ENCODE measurements around the gene TNRC6C. TPM values are rescaled to one million over a fixed set of nuclear protein-coding genes. Genes with fewer than 3 reads are reported as not detected.
"Not testable (repeated sequence)": the region's sequence is repeated elsewhere in the genome, so short reads cannot be mapped to it uniquely, and the experiment has no call there.

The TNRC6C gene
- total and polyA plus RNA-seq, 10 donors: 1.7 to 37.0 (median 18.3) TPM

- Histone ChIP-seq H3K4me1 (peaks cover 42 to 100% (median 81%) of the 10 kb centered on the region in 6 donors), H3K9me3 (no peaks in the 10 kb centered on the region), H3K27ac (peak overlapping the region in 7 of 8 donors; percentile 21 to 97 (median 76)), H3K27me3 (replicated peaks in 1 of 7) (no peaks in the 10 kb centered on the region), H3K36me3 (peaks cover 2 to 76% (median 42%) of the 10 kb centered on the region in 6 donors), H3K4me3 (no peak overlapping the region)
- DNase-seq: peak; percentile 81
- TF ChIP-seq POLR2A (IDR thresholded peaks at IDR 0.05) (no peak), POLR2AphosphoS5 (IDR thresholded peaks at IDR 0.05) (peak in 2 of 3 donors; percentile 3 to 52), CTCF (IDR thresholded peaks at IDR 0.05 in 8 of 11, conservative IDR thresholded peaks at IDR 0.05 in 3 of 11) (no peak)
- intact Hi-C loops (cut with DNase I; ENCODE audit: low total_unique reads): no loop called here
- 75 to 88% (median 88%) methylated on average over 16 to 17 of the region's 17 CpGs for WGBS, 5 donors
These were observed 179.9 kb downstream of the TNRC6C start for GRCh38 chr17:78138204-78139060.

- intact Hi-C loops (cut with DNase I; ENCODE audit: low total_unique reads): not testable (repeated sequence)
- H3K4me1 ChIP-seq: peaks cover 40 to 100% (median 81%) of the 10 kb centered on the region in 6 donors
These were observed 181.3 kb downstream of the TNRC6C start for GRCh38 chr17:78139861-78140168.

GRCh38 chr17:78140169-78141051 is 181.9 kb downstream of the TNRC6C start:
- intact Hi-C loops (cut with DNase I; ENCODE audit: low total_unique reads): no loop called here
- H3K27me3 ChIP-seq (replicated peaks in 1 of 7): no peaks in the 10 kb centered on the region
- peak overlapping the region in 5 of 8 donors; percentile 10 to 49 (median 14) for H3K4me3 ChIP-seq
- H3K27ac ChIP-seq: peak overlapping the region; percentile 2 to 84 (median 74)
- TF ChIP-seq POLR2AphosphoS5 (IDR thresholded peaks at IDR 0.05): peak; percentile 81 to 89 (median 88)
- TF ChIP-seq POLR2A (IDR thresholded peaks at IDR 0.05): peak in 1 of 3 donors; percentile 16
- peak in 3 of 11 experiments; percentile 13 to 25 (median 24) for TF ChIP-seq CTCF (IDR thresholded peaks at IDR 0.05 in 8 of 11, conservative IDR thresholded peaks at IDR 0.05 in 3 of 11)
- peaks cover 46 to 100% (median 84%) of the 10 kb centered on the region in 6 donors for H3K4me1 ChIP-seq
- H3K9me3 ChIP-seq: no peaks in the 10 kb centered on the region
- H3K36me3 ChIP-seq: peaks cover 0 to 57% (median 29%) of the 10 kb centered on the region in 6 donors
- WGBS, 5 donors: 25 to 42% (median 31%) methylated on average over 34 to 58 of the region's 58 CpGs
- peak; percentile 99 for DNase-seq

More at GRCh38 chr17:78139861-78140168, 181.3 kb downstream of the TNRC6C start:
- WGBS, 5 donors: 82 to 87% (median 84%) methylated on average over 12 of the region's 12 CpGs
- Histone ChIP-seq H3K4me3 (peak overlapping the region in 1 of 8 donors; percentile 49), H3K36me3 (peaks cover under 1 to 63% (median 35%) of the 10 kb centered on the region in 6 donors), H3K27ac (peak overlapping the region; percentile 0 to 84 (median 74))
- not testable (repeated sequence) for H3K9me3 ChIP-seq; H3K27me3 ChIP-seq (replicated peaks in 1 of 7); DNase-seq

- 76 to 86% (median 77%) methylated on average over 14 to 20 of the region's 20 CpGs for WGBS, 5 donors
- no peaks in the 10 kb centered on the region for H3K27me3 ChIP-seq (replicated peaks in 1 of 7)
- no peak for TF ChIP-seq POLR2A (IDR thresholded peaks at IDR 0.05)
- TF ChIP-seq POLR2AphosphoS5 (IDR thresholded peaks at IDR 0.05): peak; percentile 44 to 87 (median 65)
- H3K36me3 ChIP-seq: peaks cover 0 to 45% (median 18%) of the 10 kb centered on the region in 6 donors
- intact Hi-C loops (cut with DNase I; ENCODE audit: low total_unique reads): no loop called here
- H3K27ac ChIP-seq: peak overlapping the region in 7 of 8 donors; percentile 65 to 84 (median 75)
- peaks cover 55 to 100% (median 87%) of the 10 kb centered on the region in 6 donors for H3K4me1 ChIP-seq
- H3K9me3 ChIP-seq: no peaks in the 10 kb centered on the region
- DNase-seq: peak; percentile 81
- no peak overlapping the region for H3K4me3 ChIP-seq
These were observed 183.1 kb downstream of the TNRC6C start for GRCh38 chr17:78141437-78142118.

Measured in spleen (tissue), 11 donors.